NK-92 (cell line): ENCODE results near the gene ZNF764.
"Not testable (repeated sequence)": the region's sequence is repeated elsewhere in the genome, so short reads cannot be mapped to it uniquely, and the experiment has no call there.

ENCODE experiments used
- DNase-seq: peaks from one replicate; lab custom pipeline; 2025; ENCODE audit not compliant: unreplicated experiment; lab: John Stamatoyannopoulos, UW

Gene ZNF764

DNA sequence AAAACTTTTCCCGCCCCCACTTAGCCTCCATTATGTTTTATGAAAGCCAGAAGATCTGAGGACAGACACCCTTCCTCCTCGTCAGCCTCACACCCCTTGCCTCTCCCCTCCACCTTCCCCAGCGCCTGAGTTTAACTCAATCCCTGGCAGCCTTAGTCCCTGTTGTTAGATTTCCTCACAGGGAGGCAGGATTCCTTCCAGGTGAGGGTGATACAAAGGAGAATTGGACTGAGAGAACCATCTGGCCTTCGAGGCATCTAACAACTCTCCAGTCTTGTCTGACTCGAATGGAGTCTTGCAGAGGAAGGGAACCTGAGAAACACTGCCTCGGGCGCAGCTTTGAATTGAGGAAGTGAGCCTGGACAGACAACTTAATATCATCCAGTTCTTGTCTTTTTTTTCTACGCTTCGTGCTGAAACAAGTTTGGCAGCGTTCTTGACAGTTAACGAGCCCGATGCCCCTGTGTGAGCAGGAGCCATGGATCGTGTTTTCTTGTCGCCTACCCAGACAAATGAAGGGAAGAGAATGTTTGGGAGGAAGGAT is 30.5 kb downstream of the ZNF764 start:
- DNase-seq: no peak

GRCh38 chr16:30526823-30527634 is 31.1 kb downstream of the ZNF764 start:
- peak; percentile 21 for DNase-seq

- DNase-seq: no peak
These were observed 31.9 kb downstream of the ZNF764 start, which contains the start of gene ZNF768 for GRCh38 chr16:30526137-30526822. Gene ZNF768, minus strand, starts transcription at chr16:30526566. Its CDS starts 153 bp downstream, at chr16:30526413.

DNA sequence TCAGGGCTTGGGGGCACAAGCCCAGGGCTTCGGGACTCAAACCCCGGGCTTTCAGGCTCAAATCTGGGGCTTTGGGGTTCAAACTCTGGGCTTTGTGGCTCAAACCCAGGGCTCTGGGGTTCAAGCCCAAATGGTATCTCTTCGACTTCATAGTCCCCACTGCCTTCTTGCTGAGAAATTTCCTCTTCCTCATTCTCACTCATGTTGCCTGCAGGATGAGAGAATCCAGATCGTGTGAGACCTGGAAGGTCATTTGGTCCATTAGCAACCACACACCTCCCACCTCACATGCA is 32.4 kb downstream of the ZNF764 start:
- no peak for DNase-seq

DNA sequence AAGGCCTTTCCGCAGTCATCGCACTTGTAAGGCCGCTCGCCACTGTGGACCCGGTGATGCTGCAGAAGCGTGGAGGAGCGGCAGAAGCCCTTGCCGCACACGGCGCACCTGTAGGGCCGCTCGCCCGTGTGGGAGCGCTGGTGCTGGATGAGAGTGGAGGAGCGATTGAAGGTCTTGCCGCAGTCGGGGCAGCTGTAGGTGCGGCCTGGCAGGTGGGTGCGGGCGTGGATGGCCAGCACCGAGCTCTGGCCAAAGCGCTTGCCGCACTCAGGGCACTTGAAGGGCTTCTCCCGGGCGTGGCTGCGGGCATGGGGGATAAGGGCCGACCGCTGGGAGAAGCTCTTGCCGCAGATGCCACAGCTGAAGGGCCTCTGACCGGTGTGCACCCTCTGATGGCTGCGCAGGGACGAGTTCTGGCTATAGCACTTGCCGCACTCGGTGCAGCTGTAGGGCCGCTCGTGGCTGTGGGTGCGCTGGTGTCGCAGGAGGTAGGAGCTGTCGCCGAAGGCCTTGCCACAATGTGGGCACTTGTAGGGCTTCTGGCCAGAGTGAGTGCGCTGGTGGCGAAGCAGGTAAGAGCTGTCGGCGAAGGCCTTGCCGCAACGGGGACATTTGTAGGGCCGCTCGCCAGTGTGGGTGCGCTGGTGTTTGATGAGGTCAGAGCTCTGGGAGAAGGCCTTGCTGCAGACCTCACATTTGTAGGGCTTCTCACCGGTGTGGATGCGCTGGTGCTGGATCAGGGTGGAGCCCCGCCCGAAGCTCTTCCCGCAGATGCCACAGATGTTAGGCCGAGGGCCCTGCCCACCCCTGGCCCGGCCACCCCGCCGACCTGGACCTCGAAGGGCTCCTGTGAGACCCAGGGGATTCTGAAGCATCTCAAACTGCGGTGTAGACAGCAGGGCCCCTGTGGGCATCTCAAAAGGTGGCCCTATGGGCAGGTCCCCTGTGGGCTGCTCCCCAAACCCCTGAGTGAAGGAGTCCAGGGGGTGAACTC is 33.3 kb downstream of the ZNF764 start:
- DNase-seq: no peak

DNA sequence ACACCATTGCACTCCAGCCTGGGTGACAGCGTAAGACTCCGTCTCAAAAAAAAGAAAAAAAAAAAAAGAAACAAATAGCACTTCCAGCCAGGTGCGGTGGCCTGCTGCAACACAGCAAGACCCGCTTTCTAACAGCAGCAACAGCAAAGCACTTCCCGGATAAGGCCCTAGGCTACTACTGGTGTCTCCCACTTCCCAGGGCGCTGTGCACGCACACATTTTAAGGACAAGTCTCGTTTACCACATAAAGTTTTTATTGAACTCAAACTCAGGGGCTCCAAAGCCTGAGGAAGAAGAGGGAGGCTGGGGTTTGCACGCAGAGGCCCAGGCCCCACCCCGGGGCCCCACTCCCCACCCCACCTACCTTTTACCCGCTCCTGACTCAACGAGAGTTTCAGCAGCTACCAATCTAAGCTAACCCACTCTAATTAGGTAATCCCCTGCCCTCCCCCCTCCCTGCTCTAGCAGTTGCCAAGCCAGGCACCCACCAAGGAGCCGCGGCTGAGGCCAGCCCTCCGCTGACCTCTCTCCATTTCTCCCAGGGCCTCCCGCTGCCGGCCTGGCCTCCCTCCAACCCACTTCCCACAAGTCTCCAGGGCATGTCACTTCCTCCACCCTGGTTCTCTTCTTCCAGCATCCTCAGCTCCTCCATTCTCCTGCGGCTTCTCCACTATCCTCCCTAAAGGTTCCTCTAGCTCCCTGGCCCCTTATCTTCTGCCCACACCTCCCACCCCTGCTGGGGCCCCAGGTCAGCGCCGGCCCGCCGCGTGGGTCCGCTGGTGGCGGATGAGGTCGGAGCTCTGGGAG is 34.2 kb downstream of the ZNF764 start:
- no peak for DNase-seq

- DNase-seq: not testable (repeated sequence)
These were observed 35.3 kb downstream of the ZNF764 start for GRCh38 chr16:30522702-30523463.

- DNase-seq: no peak
These were observed 36.1 kb downstream of the ZNF764 start for GRCh38 chr16:30521873-30522641.

GRCh38 chr16:30521476-30521872 is 36.7 kb downstream of the ZNF764 start:
- DNase-seq: no peak

GRCh38 chr16:30519120-30520049 is 38.8 kb downstream of the ZNF764 start:
- no peak for DNase-seq

- no peak for DNase-seq
These were observed 39.6 kb downstream of the ZNF764 start for GRCh38 chr16:30518552-30518951.

DNA sequence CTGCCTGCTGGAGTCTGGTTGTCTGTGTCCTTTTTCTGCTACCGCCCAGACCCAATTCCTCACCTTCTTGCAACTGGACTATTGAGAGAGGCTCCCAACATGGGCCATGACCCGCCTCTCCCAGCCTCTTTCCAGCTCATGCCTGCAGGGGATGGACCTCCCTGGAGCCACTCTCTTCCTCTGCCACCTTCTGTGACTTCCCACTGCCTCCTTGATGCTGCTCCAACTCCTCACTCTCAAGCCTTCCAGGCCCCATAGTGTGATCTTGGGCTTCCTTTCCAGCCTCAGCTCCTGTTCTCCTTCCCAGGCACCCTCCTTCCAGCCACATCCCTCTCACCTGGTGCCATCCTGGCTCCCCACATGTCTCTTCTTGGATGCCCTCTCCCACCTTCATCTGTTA is 42.9 kb downstream of the ZNF764 start:
- DNase-seq: no peak

GRCh38 chr16:30511509-30511908 is 46.7 kb downstream of the ZNF764 start:
- DNase-seq: no peak

- DNase-seq: no peak
These were observed 47.7 kb downstream of the ZNF764 start for GRCh38 chr16:30510376-30510938.

GRCh38 chr16:30509081-30509765 is 49.0 kb downstream of the ZNF764 start:
- DNase-seq: no peak
